Inflammatory macrophage treated with lipopolysaccharide for 4 hours (primary cell): ENCODE data around the gene FKRP.

ENCODE experiments used
- DNase-seq: peaks from one replicate; pipeline ENCODE4 v3.0.0-alpha.2; 2020

The FKRP gene

DNA sequence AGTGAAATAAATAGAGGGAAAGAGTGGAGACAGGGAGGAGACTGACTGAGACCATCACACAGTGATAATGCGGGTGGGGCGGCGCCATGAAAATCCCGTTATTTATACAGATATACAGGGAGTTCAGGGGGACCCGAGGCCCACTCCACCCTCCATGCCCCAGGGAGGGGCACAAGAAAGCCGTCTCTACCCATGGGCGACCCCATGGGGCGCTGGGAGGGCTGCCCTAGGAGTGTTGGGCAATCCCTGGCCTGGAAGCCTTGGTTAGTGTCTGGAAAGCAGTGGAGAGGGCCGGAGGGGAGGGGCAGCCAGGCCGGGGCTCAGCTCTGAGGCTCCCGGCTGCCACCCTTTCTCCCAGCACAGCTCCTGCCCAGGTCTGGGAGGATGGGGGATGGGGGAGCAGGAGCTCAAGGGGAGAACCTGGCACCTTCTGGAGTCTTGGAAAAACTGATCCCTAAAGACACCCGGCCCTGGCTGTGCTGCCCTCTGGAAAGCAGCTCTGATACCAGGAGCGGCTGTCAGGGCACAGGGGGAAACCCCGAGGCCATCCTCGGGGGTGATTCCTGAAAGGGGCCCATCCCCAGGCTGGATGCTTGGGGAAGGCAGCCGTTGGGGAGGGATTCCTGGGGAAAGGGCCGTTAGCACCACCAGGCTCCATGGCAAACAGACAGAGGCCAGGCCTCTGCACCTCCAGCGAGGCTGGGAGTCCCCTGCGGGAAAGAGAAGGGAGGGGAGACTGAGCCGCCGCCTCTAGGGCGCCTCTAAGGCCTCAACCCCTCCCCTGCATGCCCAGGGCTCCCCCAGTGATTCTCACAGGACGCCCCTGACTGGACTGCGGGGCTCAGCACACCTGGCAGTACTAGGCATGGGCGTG, 26.0 kb upstream of the FKRP start:
- DNase-seq = no peak

DNA sequence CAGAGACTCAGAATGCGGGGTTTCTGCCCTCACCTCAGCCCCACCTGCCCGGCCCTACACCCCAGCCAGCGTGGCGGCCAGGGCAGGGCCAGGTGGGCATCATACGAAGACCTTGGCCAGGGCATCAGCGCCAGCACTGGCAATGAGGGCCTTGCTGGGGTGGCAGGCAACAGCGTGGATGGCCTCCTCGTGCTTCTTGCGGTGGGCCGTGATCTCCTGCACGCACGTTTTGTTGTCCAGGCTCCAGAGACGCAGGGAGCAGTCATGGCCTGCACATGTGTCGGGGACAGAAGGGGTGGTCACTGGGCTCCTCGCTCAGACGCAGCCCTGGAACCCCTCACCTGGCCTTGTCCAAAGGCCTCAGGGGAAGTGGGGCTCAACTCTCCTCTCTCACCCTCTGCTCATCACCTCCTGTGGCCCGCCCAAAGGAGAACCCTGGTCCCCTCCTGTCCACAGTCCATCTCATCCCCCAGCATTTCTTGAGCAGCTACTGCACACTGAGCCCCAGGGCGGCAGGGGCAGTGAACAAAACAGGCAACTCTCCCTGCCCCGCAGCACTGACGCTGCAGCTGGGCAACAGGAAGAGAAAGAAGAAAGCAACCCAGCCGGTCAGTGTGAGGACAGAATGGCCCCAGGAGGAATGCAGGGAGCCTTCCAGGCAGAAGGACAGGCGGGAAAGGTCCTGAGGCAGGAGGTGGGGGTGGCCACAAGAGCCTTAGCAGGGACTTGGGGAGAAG, 25.2 kb upstream of the FKRP start:
- no peak for DNase-seq

DNA sequence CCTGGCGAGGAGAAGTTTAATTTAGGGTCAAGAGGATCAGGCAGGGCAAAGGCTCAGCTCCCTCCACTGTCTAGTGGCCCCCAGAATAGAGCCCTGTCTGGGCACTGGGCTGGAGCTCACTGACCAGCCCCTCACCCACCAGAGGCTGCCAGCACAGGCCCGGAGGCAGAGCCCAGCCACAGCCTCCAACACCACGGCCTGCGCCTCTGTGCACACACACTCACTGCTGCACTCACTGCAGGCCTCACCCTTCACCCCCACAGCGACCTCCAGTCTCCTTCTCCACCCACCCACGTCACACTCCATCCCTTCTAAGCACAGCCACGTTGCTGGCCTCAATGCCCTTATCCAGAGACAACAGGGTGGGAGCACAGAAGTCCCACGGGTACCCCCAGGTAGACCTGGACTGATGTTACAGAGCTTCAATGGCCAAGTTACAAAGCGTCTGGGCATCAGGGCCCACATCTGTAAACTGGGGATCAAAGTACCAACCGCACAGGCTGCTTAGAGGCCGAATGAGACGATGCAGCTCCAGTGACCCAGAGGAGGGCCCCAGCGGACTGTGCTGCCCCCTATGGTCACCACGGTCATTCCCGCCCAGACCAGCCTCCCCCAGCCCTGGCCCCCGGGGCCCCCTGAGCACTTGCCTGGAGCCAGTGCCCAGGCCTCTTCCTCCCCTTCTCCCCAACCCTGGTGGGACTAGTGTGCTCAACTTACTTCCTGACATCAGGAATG, 24.4 kb upstream of the FKRP start:
- DNase-seq = no peak

- no peak for DNase-seq
Observed at GRCh38 chr19:46722004-46722380, 23.9 kb upstream of the FKRP start.

GRCh38 chr19:46722421-46723022, 23.3 kb upstream of the FKRP start:
- DNase-seq = no peak

DNA sequence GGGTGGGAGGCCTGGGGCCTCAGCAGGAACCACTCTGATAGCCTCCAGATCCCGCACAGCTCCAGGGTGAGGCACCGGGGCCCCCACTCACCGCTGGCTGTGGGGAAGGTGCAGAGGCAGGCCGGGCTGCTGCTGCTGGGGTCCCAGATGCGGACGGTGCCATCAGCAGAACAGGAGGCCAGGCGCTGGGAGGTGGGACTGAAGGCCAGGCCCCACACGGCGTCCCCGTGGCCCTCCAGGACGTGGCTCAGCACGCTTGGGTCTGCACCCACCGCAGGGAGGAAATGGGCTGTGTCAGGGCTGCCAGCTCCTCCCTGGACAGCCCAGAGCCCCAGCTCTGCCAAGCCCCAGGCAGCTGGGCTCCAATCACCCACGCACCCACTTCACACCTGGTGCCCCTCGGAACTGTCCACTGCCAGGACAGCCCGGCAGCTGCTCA, 22.8 kb upstream of the FKRP start:
- DNase-seq = no peak

DNA sequence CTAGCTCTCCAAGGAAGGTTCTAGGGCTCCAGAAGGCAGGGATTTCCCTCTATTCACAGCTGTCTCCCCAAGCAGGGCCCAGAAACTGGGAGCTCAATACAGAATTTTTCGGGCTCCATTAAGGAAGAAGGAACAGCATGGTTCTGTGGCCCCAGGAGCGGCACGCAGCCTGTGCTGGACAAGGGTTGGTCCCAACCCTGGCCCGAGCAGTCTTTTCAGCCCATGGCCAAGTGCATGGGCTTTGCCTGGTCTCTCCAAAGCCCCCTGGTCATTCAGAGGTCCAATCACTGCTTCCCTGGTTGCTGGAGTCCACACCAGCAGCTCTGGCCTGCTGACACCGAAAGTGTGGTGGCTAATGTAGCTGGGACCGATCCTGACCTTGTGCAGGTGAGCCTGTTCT, 22.4 kb upstream of the FKRP start:
- no peak for DNase-seq

GRCh38 chr19:46724468-46724867, 21.4 kb upstream of the FKRP start:
- DNase-seq = no peak

GRCh38 chr19:46725036-46725820, 20.6 kb upstream of the FKRP start:
- no peak for DNase-seq

DNA sequence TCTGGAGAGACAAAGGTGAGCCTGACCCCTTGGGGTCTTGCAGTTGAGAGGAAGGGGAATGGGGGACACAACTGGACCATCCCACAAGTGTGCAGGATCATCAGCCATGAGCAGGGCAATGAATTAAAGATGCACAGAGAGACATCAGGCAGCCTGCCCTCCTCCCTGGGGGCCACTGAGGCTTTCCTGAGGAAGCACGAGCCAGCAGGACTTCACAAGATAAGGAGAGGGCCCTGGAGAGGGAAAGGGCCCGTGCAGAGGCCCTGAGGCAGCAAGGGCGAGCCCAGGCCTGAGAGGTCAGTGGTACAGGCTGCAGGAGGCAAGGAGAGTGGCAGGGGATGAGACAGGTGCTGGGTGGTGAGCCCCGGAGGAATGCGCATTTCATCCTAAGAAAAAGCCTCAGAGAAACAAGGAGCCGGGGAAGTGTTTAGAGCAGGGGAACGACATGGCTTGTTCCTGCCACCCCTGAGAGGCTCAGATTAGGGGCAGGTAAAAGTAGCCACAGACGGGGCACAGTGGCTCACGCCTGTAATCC, 19.9 kb upstream of the FKRP start:
- no peak for DNase-seq

GRCh38 chr19:46726551-46726950, 19.3 kb upstream of the FKRP start:
- no peak for DNase-seq

DNA sequence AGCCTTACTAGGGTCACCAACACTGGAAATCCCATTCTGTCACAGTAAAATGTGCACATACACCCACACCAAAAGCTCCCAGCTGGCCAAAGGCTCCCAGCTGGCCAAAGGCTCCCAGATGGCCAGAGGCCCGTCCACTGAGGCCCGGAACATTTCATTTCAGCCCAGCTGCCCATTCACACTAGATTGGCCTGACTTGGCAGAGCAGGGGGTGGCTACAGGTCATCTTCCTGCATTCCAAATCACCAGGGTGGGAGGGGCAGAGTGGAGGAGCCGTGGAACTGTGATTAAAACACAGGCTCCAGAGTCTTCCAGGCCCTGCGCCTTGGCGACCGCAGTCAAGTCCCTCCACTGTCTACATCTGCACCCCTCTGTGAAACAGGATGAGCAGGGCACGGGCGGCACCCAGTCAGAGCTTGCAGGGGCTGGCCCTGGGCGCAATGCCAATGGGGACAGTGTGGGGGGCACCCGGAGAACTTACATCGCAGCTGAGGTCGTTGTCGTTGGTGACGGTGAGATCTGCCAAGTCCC, 18.8 kb upstream of the FKRP start:
- DNase-seq = peak; percentile 18

DNA sequence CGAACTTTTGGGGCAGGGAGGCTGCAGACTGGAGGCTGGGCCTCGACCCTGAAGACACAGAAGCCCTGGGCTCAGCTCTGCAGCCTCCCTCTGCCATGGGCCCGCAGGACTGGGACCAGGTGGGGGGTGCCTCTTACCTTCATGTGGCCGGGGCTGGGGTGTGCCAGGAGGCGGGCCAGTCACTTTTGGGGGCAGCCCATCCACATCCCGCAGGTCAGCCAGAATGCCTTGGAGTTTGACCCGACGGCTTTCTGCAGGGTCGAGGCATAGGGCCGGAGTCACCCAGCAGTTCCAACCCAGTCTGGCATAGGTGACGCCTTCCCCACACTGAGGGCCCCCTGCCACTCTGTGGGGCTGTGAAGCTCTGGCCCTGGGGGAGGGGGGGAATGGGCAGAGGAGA, 18.1 kb upstream of the FKRP start:
- no peak for DNase-seq

- no peak for DNase-seq
Observed at GRCh38 chr19:46728208-46728607, 17.6 kb upstream of the FKRP start.

- DNase-seq = peak; percentile 68
Observed at GRCh38 chr19:46728693-46729339, 17.0 kb upstream of the FKRP start.

DNA sequence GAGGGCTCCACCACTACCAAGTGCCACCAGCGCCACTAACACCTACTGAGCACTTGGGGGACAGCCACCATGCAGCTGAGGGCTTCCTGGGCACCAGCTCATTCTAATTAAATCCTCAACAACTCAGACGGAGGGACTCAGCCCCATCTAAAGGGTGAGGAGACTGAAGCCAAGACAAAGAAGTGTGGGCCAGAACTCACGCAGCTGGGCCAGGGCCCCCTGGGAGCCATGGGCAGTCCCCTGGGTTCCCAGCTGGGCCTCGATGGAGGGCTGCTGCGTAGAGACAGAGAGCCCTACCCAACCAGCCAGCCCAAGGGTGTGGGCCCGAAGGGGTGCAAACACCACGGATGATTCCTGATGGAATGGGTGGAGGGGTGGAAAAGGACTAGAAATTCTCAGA, 16.2 kb upstream of the FKRP start:
- no peak for DNase-seq

DNA sequence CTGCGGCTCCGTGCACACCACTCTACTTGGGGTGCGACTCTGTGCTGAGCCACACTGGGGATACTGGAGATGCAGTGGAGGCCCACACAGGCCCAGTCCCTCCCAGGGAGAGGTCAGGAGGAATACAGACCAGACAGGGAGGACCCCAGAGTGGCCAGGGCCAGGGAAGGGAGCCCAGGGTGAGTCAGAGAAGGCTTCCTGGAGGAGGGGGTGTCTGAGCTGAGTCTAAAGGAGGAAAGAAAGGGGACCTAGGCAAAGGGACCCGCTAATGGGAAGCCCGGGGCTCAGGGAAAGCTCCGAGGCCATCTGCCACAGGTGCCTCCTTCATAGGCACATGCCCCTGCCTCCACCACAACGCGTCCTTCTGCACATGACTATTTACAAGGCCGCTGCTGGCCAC, 15.7 kb upstream of the FKRP start:
- no peak for DNase-seq

DNA sequence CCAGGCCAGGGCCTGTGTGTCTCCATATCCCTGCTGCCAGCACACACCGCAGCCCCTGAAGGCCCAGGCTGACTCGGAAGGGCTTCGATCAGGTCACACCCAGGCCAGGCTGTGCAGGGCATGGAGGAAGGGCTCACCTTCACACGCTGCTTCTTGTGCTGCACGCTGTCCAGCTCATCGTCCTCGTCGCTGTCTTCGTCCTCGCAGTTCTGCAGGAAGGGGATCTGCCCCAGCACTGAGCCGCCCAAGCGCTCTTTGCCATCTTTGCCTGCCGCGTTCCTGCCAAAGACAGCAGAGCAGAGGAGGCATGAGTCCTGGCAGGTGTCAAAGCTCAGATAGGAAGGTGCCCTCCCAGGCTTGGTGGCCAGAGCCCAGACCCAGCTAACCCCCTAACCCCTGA, 15.3 kb upstream of the FKRP start:
- DNase-seq = no peak

DNA sequence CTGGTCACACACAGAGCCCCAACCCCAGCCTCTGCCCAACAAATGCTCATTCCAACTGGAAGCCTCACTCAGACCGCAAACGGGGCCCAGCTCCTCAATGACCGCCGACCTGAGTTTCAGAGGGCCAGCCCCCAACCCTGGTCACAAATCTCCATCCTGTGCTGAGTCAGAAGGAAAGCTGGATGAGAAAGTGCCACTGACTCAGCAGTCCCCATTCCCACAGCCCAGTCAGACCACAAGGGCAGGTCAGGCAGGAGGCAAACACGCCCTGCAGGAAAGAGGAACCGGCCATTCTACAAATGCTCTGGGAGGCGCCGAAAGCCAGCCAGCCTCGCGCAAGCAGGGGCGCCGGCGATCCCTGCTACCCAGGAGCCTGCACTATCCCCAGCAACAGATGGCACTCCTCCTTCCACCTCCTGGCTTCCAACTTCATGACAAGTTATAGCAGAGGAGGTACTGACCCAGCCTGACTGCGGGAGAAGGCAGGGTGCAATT, 14.8 kb upstream of the FKRP start:
- DNase-seq = peak; percentile 93

- DNase-seq = peak; percentile 91
Observed at GRCh38 chr19:46731584-46731983, 14.3 kb upstream of the FKRP start.
